Adrenal gland (tissue), 5 donors: ENCODE data around the gene LAMC3.
"Not testable (repeated sequence)": the region's sequence is repeated elsewhere in the genome, so short reads cannot be mapped to it uniquely, and the experiment has no call there.

Experiments
- CTCF ChIP-seq, 6 experiments: fragments of 450-650 bp in 4 of 6; fragments of 200-600 bp in 2 of 6; sonication (generic) in 1 of 6; IDR thresholded peaks; 1 replicate in 5 of 6; 2 replicates in 1 of 6; pipeline versions ENCODE4 v1.5.1 to v1.8.0; 2016 to 2021; ENCODE audit warnings: antibody characterized with exemption in 6 of 6, mild to moderate bottlenecking in 2 of 6, moderate library complexity in 1 of 6
- POLR2A ChIP-seq, 2 donors: fragments of 450-650 bp; IDR thresholded peaks; one replicate each; pipeline ENCODE4 v1.6.1; 2017; ENCODE audit warnings: antibody characterized with exemption in 2 of 2, mild to moderate bottlenecking in 2 of 2, moderate library complexity in 1 of 2
- donor health status: DM: no; HTN: no; CAD: no.

GRCh38 chr9:131000526-131000925 is 8.4 kb upstream of the LAMC3 start:
- not testable (repeated sequence) for TF ChIP-seq POLR2A, CTCF (IDR thresholded peaks at IDR 0.05)
